ENCODE measurements around the gene SACM1L.

DNA sequence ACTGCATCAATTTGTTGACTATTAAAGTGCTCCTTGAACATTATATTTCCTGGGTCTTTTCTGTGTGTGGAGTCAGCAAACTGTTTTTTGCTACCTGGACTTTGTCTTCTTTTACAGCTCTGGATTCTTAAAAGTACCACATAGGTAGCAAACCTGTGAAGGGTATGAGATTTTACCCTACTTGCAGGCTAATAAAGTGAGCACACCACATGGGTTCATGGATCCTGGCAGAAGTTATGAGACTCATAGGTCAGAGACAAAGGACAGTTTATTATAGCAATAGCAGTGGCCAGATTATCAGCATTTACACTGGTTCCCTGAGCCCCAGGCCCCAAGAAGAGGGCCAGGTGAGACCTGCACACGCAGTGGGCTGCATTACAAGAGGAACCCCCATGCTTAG is 8.0 kb upstream of the SACM1L start:
- TF ChIP-seq CTCF (conservative IDR thresholded peaks at IDR 0.05; ENCODE audit: low read length) (no peak), EZH2phosphoT487 (IDR thresholded peaks at IDR 0.05; ENCODE audit: borderline replicate concordance) (no peak)
